ENCODE results near the gene NAALADL2. TPM values are rescaled to one million over a fixed set of nuclear protein-coding genes. Genes with fewer than 3 reads are reported as not detected.

The NAALADL2 gene
- polyA plus RNA-seq, 1 experiment, result 6.3 TPM

DNA sequence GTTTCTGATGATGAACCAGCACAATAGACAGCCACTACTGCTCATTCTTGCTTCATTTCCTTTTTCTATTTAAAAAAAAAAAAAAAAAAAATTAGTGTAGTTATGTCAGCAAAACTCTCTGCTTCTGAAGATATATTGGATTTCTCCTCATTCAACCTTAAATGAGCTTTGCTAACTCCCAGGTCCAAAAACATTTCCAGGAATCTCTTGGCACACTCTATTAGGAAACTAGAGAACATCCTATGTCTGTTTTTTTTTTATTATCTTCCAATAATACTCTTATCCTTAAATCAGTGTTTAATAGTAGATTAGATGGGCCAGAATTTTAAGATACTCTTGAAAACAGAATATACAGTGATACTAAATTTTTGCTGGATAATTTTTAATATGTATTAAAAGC is 398.0 kb downstream of the NAALADL2 start:
- CTCF ChIA-PET, result interaction anchor here (0.7 to 0.8 kb wide), 2 partner anchors 13 to 1174 kb away, joined by 4 read pairs; no protein-coding TSS in a partner anchor

DNA sequence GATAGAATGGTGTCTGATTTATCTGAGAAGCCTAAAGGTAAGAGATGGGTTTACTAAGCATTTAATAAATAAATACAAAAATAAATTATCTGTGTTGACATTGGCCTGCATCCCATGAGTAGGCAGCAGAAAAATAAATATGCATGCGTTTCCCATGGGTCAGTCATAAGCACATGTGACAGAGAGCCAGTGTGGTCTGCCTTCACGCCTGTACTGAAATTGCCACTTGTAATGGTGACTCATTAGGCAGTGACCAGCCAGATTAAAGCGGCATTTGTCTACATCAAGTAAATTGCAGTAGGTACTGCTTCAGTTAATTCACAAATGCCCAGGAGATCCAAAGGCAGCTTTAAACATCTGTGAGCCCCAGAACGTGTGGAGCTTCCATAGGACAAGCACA is 399.6 kb downstream of the NAALADL2 start:
- Histone ChIP-seq H3K27me3 (ENCODE audit: control insufficient read depth, insufficient read depth, low read length) (no peaks in the 10 kb centered on the region), H3K4me3 (ENCODE audit: low read depth, low read length) (no peak overlapping the region), H3K9me3 (ENCODE audit: control insufficient read depth, insufficient read depth, low read length) (no peaks in the 10 kb centered on the region), H3K27ac (ENCODE audit: low read depth, low read length) (no peak overlapping the region)
- POLR2A ChIA-PET, result no interaction called here
- TF ChIP-seq, protein P1, sequence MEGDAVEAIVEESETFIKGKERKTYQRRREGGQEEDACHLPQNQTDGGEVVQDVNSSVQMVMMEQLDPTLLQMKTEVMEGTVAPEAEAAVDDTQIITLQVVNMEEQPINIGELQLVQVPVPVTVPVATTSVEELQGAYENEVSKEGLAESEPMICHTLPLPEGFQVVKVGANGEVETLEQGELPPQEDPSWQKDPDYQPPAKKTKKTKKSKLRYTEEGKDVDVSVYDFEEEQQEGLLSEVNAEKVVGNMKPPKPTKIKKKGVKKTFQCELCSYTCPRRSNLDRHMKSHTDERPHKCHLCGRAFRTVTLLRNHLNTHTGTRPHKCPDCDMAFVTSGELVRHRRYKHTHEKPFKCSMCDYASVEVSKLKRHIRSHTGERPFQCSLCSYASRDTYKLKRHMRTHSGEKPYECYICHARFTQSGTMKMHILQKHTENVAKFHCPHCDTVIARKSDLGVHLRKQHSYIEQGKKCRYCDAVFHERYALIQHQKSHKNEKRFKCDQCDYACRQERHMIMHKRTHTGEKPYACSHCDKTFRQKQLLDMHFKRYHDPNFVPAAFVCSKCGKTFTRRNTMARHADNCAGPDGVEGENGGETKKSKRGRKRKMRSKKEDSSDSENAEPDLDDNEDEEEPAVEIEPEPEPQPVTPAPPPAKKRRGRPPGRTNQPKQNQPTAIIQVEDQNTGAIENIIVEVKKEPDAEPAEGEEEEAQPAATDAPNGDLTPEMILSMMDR (IDR thresholded peaks at IDR 0.05; ENCODE audit: low read depth, low read length), result no peak
- CTCF ChIA-PET, result interaction anchor here (1.5 kb wide), 1 partner anchor 1172 kb away, joined by 3 read pairs; no protein-coding TSS in a partner anchor
- no peak for DNase-seq (ENCODE audit: low read depth, low spot score)

More for the DNA sequence above, 398.0 kb downstream of the NAALADL2 start:
- no peak for DNase-seq (ENCODE audit: low read depth, low spot score)
- Histone ChIP-seq H3K9me3 (ENCODE audit: control insufficient read depth, insufficient read depth, low read length) (no peaks in the 10 kb centered on the region), H3K27ac (ENCODE audit: low read depth, low read length) (no peak overlapping the region), H3K4me3 (ENCODE audit: low read depth, low read length) (no peak overlapping the region), H3K27me3 (ENCODE audit: control insufficient read depth, insufficient read depth, low read length) (no peaks in the 10 kb centered on the region)
- POLR2A ChIA-PET, result no interaction called here
- TF ChIP-seq, protein P1 (IDR thresholded peaks at IDR 0.05; ENCODE audit: low read depth, low read length), result no peak

DNA sequence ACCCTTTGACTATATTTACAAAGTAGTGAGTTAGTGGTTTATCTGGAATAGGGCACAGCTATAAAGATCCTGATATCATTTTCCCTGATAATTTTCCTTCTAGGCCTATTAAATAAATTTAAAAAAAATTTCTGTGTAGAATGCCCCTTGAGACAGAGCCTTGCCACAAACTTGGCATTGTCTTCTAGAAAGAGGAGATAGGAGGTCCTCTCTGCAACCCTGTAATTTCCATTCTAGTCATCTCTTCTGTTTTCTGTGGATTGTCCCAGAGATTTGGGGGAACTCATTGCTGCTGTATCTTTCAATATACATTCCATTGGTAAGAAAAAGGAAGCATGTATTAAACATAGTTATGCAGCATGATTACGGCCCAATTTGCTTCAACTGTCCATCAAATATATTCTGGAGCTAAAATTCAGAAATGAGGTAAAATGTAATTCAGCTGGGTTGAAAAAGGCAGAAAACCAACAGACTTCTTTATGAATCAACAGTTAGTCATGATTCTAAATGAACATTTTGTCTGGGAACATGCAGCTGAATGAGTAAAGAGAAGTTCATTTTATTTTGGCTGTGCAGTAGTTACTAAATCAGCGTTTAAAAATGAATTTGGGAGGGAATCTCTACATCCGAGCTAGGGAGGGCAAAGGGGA is 401.1 kb downstream of the NAALADL2 start:
- POLR2A ChIA-PET, result no interaction called here
- H3K27me3 ChIP-seq (ENCODE audit: control insufficient read depth, insufficient read depth, low read length), result no peaks in the 10 kb centered on the region
- TF ChIP-seq, protein P1 (IDR thresholded peaks at IDR 0.05; ENCODE audit: low read depth, low read length), result no peak
- no peak for DNase-seq (ENCODE audit: low read depth, low spot score)
- H3K27ac ChIP-seq (ENCODE audit: low read depth, low read length), result no peak overlapping the region
- H3K4me3 ChIP-seq (ENCODE audit: low read depth, low read length), result no peak overlapping the region
- CTCF ChIA-PET, result no interaction called here
- H3K9me3 ChIP-seq (ENCODE audit: control insufficient read depth, insufficient read depth, low read length), result no peaks in the 10 kb centered on the region

DNA sequence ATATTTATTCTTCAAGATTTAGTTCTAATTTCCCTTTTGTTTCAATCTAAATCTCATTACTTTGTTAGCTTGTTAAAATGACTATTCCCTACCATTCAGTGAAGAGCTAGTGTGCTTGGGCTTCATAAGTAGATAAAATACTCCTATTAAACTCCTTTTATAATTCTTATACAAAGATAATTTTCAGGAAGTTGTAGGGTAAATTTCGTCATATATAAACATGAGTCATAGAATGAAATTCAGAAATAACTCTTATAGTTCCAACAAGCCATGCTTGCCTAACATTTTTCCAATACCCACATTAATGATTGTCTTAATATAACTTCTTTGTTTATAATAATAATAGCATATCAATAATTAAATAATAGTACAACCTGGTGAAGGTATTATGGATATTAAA is 407.3 kb downstream of the NAALADL2 start:
- DNase-seq (ENCODE audit: low read depth, low spot score), result no peak

DNA sequence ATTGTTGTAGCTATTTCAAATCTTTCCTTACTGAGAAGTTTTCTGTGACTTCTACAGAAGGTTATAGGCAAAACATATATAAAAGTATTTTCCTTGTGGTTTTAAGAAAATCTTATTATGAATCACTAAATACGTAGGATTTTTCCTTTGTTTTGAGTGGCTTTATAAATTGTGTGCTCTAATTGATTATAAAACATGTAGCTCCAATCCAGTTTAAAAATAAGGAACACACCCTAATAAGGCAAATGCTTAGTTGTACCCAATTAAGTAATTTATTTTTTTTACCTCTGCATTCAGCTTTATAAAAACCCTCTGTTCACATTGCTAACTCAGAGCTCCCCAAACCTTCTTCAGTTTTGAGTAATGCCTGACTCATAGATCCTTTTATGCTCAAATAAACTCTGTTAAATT is 408.0 kb downstream of the NAALADL2 start:
- no peak overlapping the region for H3K27ac ChIP-seq (ENCODE audit: low read depth, low read length)

More for the DNA sequence above, 407.3 kb downstream of the NAALADL2 start:
- Histone ChIP-seq H3K4me3 (ENCODE audit: low read depth, low read length) (no peak overlapping the region), H3K27ac (ENCODE audit: low read depth, low read length) (no peak overlapping the region), H3K27me3 (ENCODE audit: control insufficient read depth, insufficient read depth, low read length) (no peaks in the 10 kb centered on the region), H3K9me3 (ENCODE audit: control insufficient read depth, insufficient read depth, low read length) (no peaks in the 10 kb centered on the region)
- ChIA-PET POLR2A (interaction anchor here (1.1 kb wide), 1 partner anchor 825 kb away, joined by 5 read pairs; no protein-coding TSS in a partner anchor), CTCF (no interaction called here)
- TF ChIP-seq, protein P1 (IDR thresholded peaks at IDR 0.05; ENCODE audit: low read depth, low read length), result no peak

More for the DNA sequence above, 408.0 kb downstream of the NAALADL2 start:
- POLR2A ChIA-PET, result interaction anchor here (0.7 to 1.1 kb wide), 2 partner anchors 143 to 826 kb away, joined by 3 to 5 read pairs; no protein-coding TSS in a partner anchor
- no peaks in the 10 kb centered on the region for H3K27me3 ChIP-seq (ENCODE audit: control insufficient read depth, insufficient read depth, low read length)
- no peak for DNase-seq (ENCODE audit: low read depth, low spot score)
- TF ChIP-seq, protein P1 (IDR thresholded peaks at IDR 0.05; ENCODE audit: low read depth, low read length), result no peak
- no peak overlapping the region for H3K4me3 ChIP-seq (ENCODE audit: low read depth, low read length)
- CTCF ChIA-PET, result interaction anchor here (0.6 to 0.7 kb wide), 2 partner anchors 364 to 1866 kb away, joined by 3 to 4 read pairs; no protein-coding TSS in a partner anchor
- H3K9me3 ChIP-seq (ENCODE audit: control insufficient read depth, insufficient read depth, low read length), result no peaks in the 10 kb centered on the region
